Brain microvascular endothelial cell (primary cell): ENCODE results near the gene HBZ.
"Not testable (repeated sequence)": the region's sequence is repeated elsewhere in the genome, so short reads cannot be mapped to it uniquely, and the experiment has no call there.

Experiments
- DNase-seq: peaks from one replicate; pipeline ENCODE4 v3.0.0-alpha.2; 2020
- H3K27ac ChIP-seq: fragments of 250-450 bp; sonication (Bioruptor Pico); 2 replicates; pipeline ENCODE4 v1.5.1; 2020; ENCODE audit warnings: mild to moderate bottlenecking, moderate library complexity
- H3K27me3 ChIP-seq: fragments of 250-450 bp; sonication (Bioruptor Pico); replicated peaks from 2 replicates; pipeline ENCODE4 v1.5.1; 2020; ENCODE audit warnings: mild to moderate bottlenecking
- H3K36me3 ChIP-seq: fragments of 250-450 bp; sonication (Bioruptor Pico); replicated peaks from 2 replicates; pipeline ENCODE4 v1.5.1; 2020; ENCODE audit warnings: mild to moderate bottlenecking
- H3K4me3 ChIP-seq: 2 replicates; pipeline ENCODE4 v1.5.1; 2011; ENCODE audit warnings: low read depth, mild to moderate bottlenecking, control low read depth, low read length, moderate library complexity
- CTCF ChIP-seq: IDR thresholded peaks from 2 replicates; pipeline ENCODE4 v1.5.1; 2011; ENCODE audit warnings: low read depth, mild to moderate bottlenecking, moderate library complexity, low read length, control low read depth, inconsistent platforms; ENCODE audit errors: missing control alignments
- in situ Hi-C: cut with HindIII; loops from 2 replicates; pipeline ENCODE4 v1.10.0; 2017; ENCODE audit warnings: low sequenced_read_pairs, low pct_ligation_motif_present

The HBZ gene

GRCh38 chr16:159136-159849 is 6.8 kb downstream of the HBZ start:
- Histone ChIP-seq H3K27ac (no peak overlapping the region), H3K36me3 (no peaks in the 10 kb centered on the region), H3K4me3 (no peak overlapping the region), H3K27me3 (no peaks in the 10 kb centered on the region)
- DNase-seq: no peak
- in situ Hi-C loops: no loop called here
- no peak for TF ChIP-seq CTCF

- H3K27ac ChIP-seq, DNase-seq, H3K4me3 ChIP-seq, H3K27me3 ChIP-seq, H3K36me3 ChIP-seq, in situ Hi-C loops: not testable (repeated sequence)
Observed at GRCh38 chr16:160242-160641, 7.8 kb downstream of the HBZ start.

- no peak for TF ChIP-seq CTCF
- no peak for DNase-seq
- Histone ChIP-seq H3K4me3 (no peak overlapping the region), H3K27ac (no peak overlapping the region), H3K36me3 (no peaks in the 10 kb centered on the region), H3K27me3 (peaks cover 8% of the 10 kb centered on the region)
- in situ Hi-C loops: no loop called here
Observed at GRCh38 chr16:160691-161190, 8.3 kb downstream of the HBZ start.

GRCh38 chr16:162271-162991 is 10.0 kb downstream of the HBZ start:
- no peak for DNase-seq
- in situ Hi-C loops: no loop called here

GRCh38 chr16:163139-163538 is 10.7 kb downstream of the HBZ start:
- H3K36me3 ChIP-seq, in situ Hi-C loops, H3K27ac ChIP-seq, DNase-seq, H3K4me3 ChIP-seq: not testable (repeated sequence)
- H3K27me3 ChIP-seq: peaks cover 31% of the 10 kb centered on the region

More at GRCh38 chr16:162271-162991, 10.0 kb downstream of the HBZ start:
- TF ChIP-seq CTCF: no peak
- Histone ChIP-seq H3K27ac (no peak overlapping the region), H3K4me3 (no peak overlapping the region), H3K36me3 (no peaks in the 10 kb centered on the region), H3K27me3 (peaks cover 25% of the 10 kb centered on the region)

- in situ Hi-C loops, H3K36me3 ChIP-seq, DNase-seq, H3K4me3 ChIP-seq, H3K27ac ChIP-seq: not testable (repeated sequence)
- peaks cover 32% of the 10 kb centered on the region for H3K27me3 ChIP-seq
Observed at GRCh38 chr16:163696-164095, 11.3 kb downstream of the HBZ start.

- H3K27me3 ChIP-seq: peaks cover 32% of the 10 kb centered on the region
- H3K27ac ChIP-seq, in situ Hi-C loops, DNase-seq, H3K36me3 ChIP-seq, H3K4me3 ChIP-seq: not testable (repeated sequence)
Observed at GRCh38 chr16:164134-164823, 11.8 kb downstream of the HBZ start.
